Measurements from ENCODE around the gene ILF3. TPM values are rescaled to one million over a fixed set of nuclear protein-coding genes. Genes with fewer than 3 reads are reported as not detected.

ILF3 gene
- total RNA-seq, 2 experiments from 2014 or later, result 464 to 491 TPM

DNA sequence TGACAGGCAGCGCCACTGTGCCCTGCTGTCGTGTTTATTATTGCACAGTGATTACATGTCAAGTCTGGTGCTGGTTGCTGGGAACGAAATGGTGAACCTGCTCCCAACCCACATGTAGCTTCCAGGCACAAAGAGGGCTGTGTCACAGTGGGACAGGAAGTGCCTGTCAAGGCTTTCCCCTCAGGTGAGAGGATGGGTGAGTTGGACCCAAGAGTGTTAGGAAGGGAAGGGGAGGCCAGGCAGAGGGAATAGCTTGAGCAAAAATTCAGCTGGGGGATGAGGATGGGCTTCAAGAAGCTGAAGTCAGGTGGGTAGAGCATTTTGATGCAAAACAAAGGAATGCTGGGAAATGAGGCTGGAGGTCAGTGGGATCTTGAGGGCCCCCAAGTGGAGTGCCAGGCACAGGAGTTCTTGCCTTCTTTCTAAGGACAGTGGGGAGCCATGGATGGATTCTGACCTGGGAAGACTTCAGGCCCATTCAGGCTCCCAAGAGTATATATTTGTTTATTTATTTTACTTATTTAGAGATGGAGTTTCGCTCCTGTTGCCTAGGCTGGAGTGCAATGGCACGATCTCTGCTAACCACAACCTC, 38.6 kb downstream of the ILF3 start:
- Histone ChIP-seq H3K27ac (ENCODE audit: low read depth in 1 of 2, low read length in 2 of 2) (no peak overlapping the region), H3K4me1 (ENCODE audit: insufficient read depth, low read length) (peaks cover 14% of the 10 kb centered on the region), H3K9me3 (ENCODE audit: control insufficient read depth in 1 of 2, insufficient read depth in 1 of 2, low read length in 2 of 2) (no peaks in the 10 kb centered on the region), H3K4me3 (ENCODE audit: low read length) (no peak overlapping the region), H3K36me3 (ENCODE audit: insufficient read depth, low read length) (peaks cover 47% of the 10 kb centered on the region), H3K27me3 (ENCODE audit: control insufficient read depth in 1 of 2, insufficient read depth in 2 of 2, low read length in 2 of 2) (peaks cover 0 to 7% of the 10 kb centered on the region in 2 experiments)
- Mint-ChIP-seq H3K36me3 (ENCODE audit: low read depth) (peaks cover 47% of the 10 kb centered on the region), H3K9me3 (no peaks in the 10 kb centered on the region), H3K4me1 (ENCODE audit: low read depth) (peaks cover 17% of the 10 kb centered on the region), H3K4me3 (peak overlapping the region; percentile 65), H3K27me3 (peaks cover 14% of the 10 kb centered on the region), H3K27ac (peak overlapping the region; percentile 49)
- ChIA-PET POLR2A (no interaction called here), CTCF (interaction anchor here (0.6 kb wide), 1 partner anchor 21 kb away, joined by 4 read pairs; no protein-coding TSS in a partner anchor)
- no peak for ATAC-seq (ENCODE audit: poor library complexity)
- TF ChIP-seq, protein P1, sequence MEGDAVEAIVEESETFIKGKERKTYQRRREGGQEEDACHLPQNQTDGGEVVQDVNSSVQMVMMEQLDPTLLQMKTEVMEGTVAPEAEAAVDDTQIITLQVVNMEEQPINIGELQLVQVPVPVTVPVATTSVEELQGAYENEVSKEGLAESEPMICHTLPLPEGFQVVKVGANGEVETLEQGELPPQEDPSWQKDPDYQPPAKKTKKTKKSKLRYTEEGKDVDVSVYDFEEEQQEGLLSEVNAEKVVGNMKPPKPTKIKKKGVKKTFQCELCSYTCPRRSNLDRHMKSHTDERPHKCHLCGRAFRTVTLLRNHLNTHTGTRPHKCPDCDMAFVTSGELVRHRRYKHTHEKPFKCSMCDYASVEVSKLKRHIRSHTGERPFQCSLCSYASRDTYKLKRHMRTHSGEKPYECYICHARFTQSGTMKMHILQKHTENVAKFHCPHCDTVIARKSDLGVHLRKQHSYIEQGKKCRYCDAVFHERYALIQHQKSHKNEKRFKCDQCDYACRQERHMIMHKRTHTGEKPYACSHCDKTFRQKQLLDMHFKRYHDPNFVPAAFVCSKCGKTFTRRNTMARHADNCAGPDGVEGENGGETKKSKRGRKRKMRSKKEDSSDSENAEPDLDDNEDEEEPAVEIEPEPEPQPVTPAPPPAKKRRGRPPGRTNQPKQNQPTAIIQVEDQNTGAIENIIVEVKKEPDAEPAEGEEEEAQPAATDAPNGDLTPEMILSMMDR (IDR thresholded peaks at IDR 0.05), result no peak
- no peak for DNase-seq
- intact Hi-C loops (cut with DNase I, micrococcal nuclease), result no loop called here

DNA sequence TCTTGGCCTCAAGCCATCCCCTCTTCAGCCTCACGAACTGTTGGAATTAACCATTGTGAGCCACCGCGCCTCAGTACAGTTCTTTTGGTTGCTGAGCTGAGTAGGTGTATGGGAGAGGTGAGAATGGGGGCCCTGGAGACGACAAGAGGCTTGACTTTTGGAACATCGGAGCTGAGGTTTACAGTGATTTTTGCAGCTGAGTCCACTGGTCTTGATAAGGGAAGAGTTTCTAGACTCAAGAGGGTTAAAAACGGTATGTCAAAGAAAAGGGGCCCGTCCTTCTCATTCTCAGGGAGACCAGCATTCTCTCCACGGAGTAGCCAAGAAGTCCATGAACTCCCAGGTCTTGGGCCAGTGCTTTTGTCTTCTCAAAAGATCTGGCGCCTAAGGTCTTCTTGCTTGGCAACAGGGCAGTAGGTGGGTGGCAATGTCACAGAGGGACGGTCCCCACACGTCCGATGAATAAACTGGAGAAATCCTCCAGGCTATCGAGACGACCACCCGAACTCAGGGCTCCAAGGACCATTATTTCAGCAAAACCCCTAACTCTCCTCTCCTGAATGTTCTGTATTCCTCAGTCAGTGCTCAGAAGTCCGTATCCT, 40.7 kb downstream of the ILF3 start:
- H3K4me1 Mint-ChIP-seq (ENCODE audit: low read depth), result peaks cover 17% of the 10 kb centered on the region
- no peak for ATAC-seq (ENCODE audit: poor library complexity)
- Histone ChIP-seq H3K36me3 (ENCODE audit: insufficient read depth, low read length) (peaks cover 26% of the 10 kb centered on the region), H3K9me3 (ENCODE audit: control insufficient read depth in 1 of 2, insufficient read depth in 1 of 2, low read length in 2 of 2) (no peaks in the 10 kb centered on the region), H3K4me1 (ENCODE audit: insufficient read depth, low read length) (peaks cover 14% of the 10 kb centered on the region), H3K4me3 (ENCODE audit: low read length) (no peak overlapping the region), H3K27me3 (ENCODE audit: control insufficient read depth in 1 of 2, insufficient read depth in 2 of 2, low read length in 2 of 2) (peaks cover 0 to 7% of the 10 kb centered on the region in 2 experiments), H3K27ac (ENCODE audit: low read depth in 1 of 2, low read length in 2 of 2) (no peak overlapping the region)
- intact Hi-C loops (cut with DNase I, micrococcal nuclease), result loop anchor here (2.0 to 5.0 kb wide), 5 partner anchors 42 to 293 kb away; partner anchors contain the start of genes CDC37 (in 1 of the 2) and ILF3 (in 1 of the 2)
- H3K27ac Mint-ChIP-seq, result no peak overlapping the region
- no peaks in the 10 kb centered on the region for H3K9me3 Mint-ChIP-seq
- no peak for DNase-seq
- ChIA-PET CTCF (interaction anchor here (3.5 kb wide), 1 partner anchor 114 kb away, joined by 12 read pairs; no protein-coding TSS in a partner anchor), POLR2A (interaction anchor here (0.6 to 1.5 kb wide), 6 partner anchors 23 to 141 kb away, joined by 3 to 6 read pairs (median 3); partner anchors contain the start of gene TMED1)
- H3K36me3 Mint-ChIP-seq (ENCODE audit: low read depth), result peaks cover 31% of the 10 kb centered on the region
- no peak overlapping the region for H3K4me3 Mint-ChIP-seq
- TF ChIP-seq, protein P1 (IDR thresholded peaks at IDR 0.05), result no peak
- peaks cover 17% of the 10 kb centered on the region for H3K27me3 Mint-ChIP-seq

GRCh38 chr19:10695401-10696398, 41.6 kb downstream of the ILF3 start:
- Mint-ChIP-seq H3K36me3 (ENCODE audit: low read depth) (peaks cover 22% of the 10 kb centered on the region), H3K27ac (peak overlapping the region; percentile 31), H3K4me3 (peak overlapping the region; percentile 85), H3K27me3 (peaks cover 18% of the 10 kb centered on the region), H3K4me1 (ENCODE audit: low read depth) (peaks cover 17% of the 10 kb centered on the region), H3K9me3 (no peaks in the 10 kb centered on the region)
- TF ChIP-seq, protein P1 (IDR thresholded peaks at IDR 0.05), result no peak
- Histone ChIP-seq H3K36me3 (ENCODE audit: insufficient read depth, low read length) (peaks cover 17% of the 10 kb centered on the region), H3K27me3 (ENCODE audit: control insufficient read depth in 1 of 2, insufficient read depth in 2 of 2, low read length in 2 of 2) (peaks cover 0 to 7% of the 10 kb centered on the region in 2 experiments), H3K9me3 (ENCODE audit: control insufficient read depth in 1 of 2, insufficient read depth in 1 of 2, low read length in 2 of 2) (no peaks in the 10 kb centered on the region), H3K27ac (ENCODE audit: low read depth in 1 of 2, low read length in 2 of 2) (no peak overlapping the region), H3K4me3 (ENCODE audit: low read length) (peak overlapping the region; percentile 41), H3K4me1 (ENCODE audit: insufficient read depth, low read length) (peaks cover 17% of the 10 kb centered on the region)
- CTCF ChIA-PET, result interaction anchor here (0.8 to 3.5 kb wide), 3 partner anchors 22 to 115 kb away, joined by 3 to 12 read pairs (median 3); partner anchors contain the start of gene DNM2
- DNase-seq (peak; percentile 70 to 95 (median 84)), ATAC-seq (ENCODE audit: poor library complexity) (peak; percentile 97)
- intact Hi-C loops (cut with DNase I, micrococcal nuclease), result loop anchor here (2.0 to 5.0 kb wide), 5 partner anchors 43 to 293 kb away; partner anchors contain the start of genes CDC37 (in 1 of the 2) and ILF3 (in 1 of the 2)
- POLR2A ChIA-PET, result interaction anchor here (0.7 to 1.5 kb wide), 8 partner anchors 21 to 140 kb away, joined by 3 to 6 read pairs (median 3); partner anchors contain the start of gene TMED1

Data from CD4-positive, alpha-beta T cell (primary cell).